Measurements from ENCODE around the gene MED19. TPM values are rescaled to one million over a fixed set of nuclear protein-coding genes. Genes with fewer than 3 reads are reported as not detected.
A peak's percentile ranks its signal among the peaks of the same experiment; 100 is the strongest.

MED19 gene
- total RNA-seq, 1 donor from 2014 or later, result 14.6 TPM

DNA sequence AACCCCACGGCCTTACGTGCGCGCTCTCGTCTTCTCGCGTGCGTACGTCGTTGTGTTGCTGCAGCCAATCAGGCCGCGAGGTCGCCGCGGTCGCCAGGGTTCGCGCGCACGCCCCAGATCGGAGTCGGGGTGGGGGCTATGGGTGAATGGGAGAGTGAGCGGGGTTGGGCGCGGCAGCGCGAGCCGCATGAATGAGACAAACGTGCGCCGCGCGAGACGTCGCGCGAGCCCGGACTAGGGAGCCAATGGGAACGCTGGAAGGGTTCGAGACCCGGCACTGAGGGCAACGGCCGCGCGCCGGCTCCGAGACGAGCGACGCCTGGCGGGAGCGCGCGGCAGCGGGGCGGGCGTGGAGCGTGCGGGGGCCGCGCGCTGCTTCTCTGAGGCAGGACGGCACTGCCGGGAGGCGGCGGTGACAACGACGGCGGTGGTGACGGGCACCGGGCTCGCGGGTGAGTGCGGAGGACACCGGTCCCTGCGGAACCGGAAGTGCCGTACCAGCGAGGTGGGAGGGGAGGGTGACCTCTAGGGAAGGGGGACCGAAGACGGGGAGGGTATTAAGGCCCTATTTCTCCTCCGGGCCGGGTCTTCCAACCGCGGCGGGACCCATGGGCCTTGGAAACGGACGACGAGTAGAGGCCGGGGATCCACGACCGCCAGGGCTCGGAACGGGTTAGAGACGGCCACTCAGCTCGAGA lies 44.1 kb downstream of the MED19 start, which contains the start of gene ZDHHC5:
TSS of gene ZDHHC5 (plus strand) at position 379 of the 698 bp plus-strand sequence. CDS start 4,977 bp downstream, outside the sequence.
- TF ChIP-seq, protein P1, sequence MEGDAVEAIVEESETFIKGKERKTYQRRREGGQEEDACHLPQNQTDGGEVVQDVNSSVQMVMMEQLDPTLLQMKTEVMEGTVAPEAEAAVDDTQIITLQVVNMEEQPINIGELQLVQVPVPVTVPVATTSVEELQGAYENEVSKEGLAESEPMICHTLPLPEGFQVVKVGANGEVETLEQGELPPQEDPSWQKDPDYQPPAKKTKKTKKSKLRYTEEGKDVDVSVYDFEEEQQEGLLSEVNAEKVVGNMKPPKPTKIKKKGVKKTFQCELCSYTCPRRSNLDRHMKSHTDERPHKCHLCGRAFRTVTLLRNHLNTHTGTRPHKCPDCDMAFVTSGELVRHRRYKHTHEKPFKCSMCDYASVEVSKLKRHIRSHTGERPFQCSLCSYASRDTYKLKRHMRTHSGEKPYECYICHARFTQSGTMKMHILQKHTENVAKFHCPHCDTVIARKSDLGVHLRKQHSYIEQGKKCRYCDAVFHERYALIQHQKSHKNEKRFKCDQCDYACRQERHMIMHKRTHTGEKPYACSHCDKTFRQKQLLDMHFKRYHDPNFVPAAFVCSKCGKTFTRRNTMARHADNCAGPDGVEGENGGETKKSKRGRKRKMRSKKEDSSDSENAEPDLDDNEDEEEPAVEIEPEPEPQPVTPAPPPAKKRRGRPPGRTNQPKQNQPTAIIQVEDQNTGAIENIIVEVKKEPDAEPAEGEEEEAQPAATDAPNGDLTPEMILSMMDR (IDR thresholded peaks at IDR 0.05), result no peak
- DNase-seq (peak; percentile 97), ATAC-seq (ENCODE audit: low read depth) (peak; percentile 80)
- Mint-ChIP-seq H3K4me1 (peaks cover 49% of the 10 kb centered on the region), H3K36me3 (ENCODE audit: low read depth) (peaks cover 36% of the 10 kb centered on the region), H3K27ac (peak within 1 kb of the TSS; percentile 99), H3K27me3 (no peaks in the 10 kb centered on the region), H3K4me3 (peak within 1 kb of the TSS; percentile 89), H3K9me3 (no peaks in the 10 kb centered on the region)
- ChIA-PET CTCF (interaction anchor here (1.0 to 1.7 kb wide), 2 partner anchors 23 to 132 kb away, joined by 3 to 8 read pairs; no protein-coding TSS in a partner anchor), POLR2A (interaction anchor here (0.7 to 2.7 kb wide), 11 partner anchors 10 to 333 kb away, joined by 3 to 16 read pairs (median 6); partner anchors contain the start of genes CLP1, MED19, SELENOH and SSRP1)
- intact Hi-C loops (cut with micrococcal nuclease), result loop anchor here (1.0 to 10.0 kb wide), 13 partner anchors 11 to 1887 kb away; partner anchors contain the start of genes CLP1, FAM111A, MED19 and SELENOH

DNA sequence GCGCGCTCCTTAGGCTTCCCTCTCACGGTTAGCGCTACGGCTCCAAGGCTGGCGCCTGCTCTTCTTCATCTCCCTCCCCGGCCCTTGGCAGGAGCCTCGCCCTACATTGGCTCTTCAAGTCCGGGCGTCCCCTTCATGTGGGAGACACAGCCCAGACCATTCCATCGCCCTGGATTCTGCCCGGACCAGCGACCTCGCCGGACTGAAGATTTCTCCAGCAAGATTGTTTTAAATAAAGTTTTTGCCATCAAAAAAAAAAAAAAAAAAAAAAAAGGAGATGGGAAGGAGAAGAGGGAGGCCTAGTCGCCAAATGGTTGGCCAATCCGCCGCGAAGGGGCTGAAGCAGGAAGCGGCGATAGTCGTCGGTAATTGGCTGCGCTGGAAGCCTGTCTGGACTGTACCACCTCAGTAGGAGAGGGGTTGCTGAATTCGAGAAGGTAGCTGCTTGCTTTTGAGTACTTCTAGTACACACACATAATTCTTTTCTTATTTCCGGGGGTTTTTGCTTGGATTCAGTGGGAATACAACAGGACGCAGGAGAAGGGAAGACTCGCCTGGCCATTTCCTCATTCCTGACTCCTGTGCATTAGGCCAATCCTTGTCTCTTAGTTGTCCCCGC lies 44.8 kb downstream of the MED19 start:
- H3K27me3 Mint-ChIP-seq, result no peaks in the 10 kb centered on the region
- ChIA-PET POLR2A (interaction anchor here (0.7 to 2.7 kb wide), 12 partner anchors 9 to 911 kb away, joined by 3 to 16 read pairs (median 5); partner anchors contain the start of genes CLP1, MED19, SELENOH and SSRP1), CTCF (interaction anchor here (0.9 to 1.7 kb wide), 4 partner anchors 9 to 321 kb away, joined by 3 to 8 read pairs (median 4); no protein-coding TSS in a partner anchor)
- peak; percentile 73 for DNase-seq
- H3K27ac Mint-ChIP-seq, result peak overlapping the region; percentile 99
- H3K36me3 Mint-ChIP-seq (ENCODE audit: low read depth), result peaks cover 36% of the 10 kb centered on the region
- H3K4me1 Mint-ChIP-seq, result peaks cover 48% of the 10 kb centered on the region
- TF ChIP-seq, protein P1 (IDR thresholded peaks at IDR 0.05), result no peak
- peak overlapping the region; percentile 89 for H3K4me3 Mint-ChIP-seq
- intact Hi-C loops (cut with micrococcal nuclease), result loop anchor here (1.0 to 10.0 kb wide), 12 partner anchors 10 to 1888 kb away; partner anchors contain the start of genes CLP1, FAM111A, MED19 and SELENOH
- H3K9me3 Mint-ChIP-seq, result no peaks in the 10 kb centered on the region
- peak; percentile 74 for ATAC-seq (ENCODE audit: low read depth)

DNA sequence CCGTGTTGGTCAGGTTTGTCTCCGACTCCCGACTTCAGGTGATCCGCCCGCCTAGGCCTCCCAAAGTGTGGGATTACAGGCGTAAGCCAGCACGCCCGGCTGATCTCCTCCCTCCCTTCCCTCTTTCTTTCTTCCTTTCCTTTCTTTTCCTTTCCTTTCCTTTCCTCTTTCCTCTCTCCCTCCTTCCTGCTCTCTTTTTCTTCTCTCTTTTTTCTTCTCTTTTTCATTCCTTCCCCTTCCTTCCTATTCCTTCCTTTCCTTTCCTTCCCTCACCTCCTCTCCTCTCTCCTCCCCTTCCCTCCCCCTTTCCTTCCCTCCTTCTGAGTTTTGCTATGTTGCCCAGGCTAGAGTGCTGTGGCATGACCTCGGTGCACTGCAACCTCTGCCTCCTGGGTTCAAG lies 48.0 kb downstream of the MED19 start:
- Mint-ChIP-seq H3K27me3 (no peaks in the 10 kb centered on the region), H3K36me3 (ENCODE audit: low read depth) (peaks cover 46% of the 10 kb centered on the region), H3K9me3 (no peaks in the 10 kb centered on the region), H3K4me3 (no peak overlapping the region), H3K4me1 (peaks cover 30% of the 10 kb centered on the region), H3K27ac (no peak overlapping the region)
- ATAC-seq (ENCODE audit: low read depth), result no peak
- ChIA-PET CTCF (interaction anchor here (1.3 kb wide), 1 partner anchor 137 kb away, joined by 3 read pairs; no protein-coding TSS in a partner anchor), POLR2A (no interaction called here)
- DNase-seq, result no peak
- TF ChIP-seq, protein P1 (IDR thresholded peaks at IDR 0.05), result no peak
- intact Hi-C loops (cut with micrococcal nuclease), result loop anchor here (10.0 kb wide), 1 partner anchor 1891 kb away; no protein-coding TSS in a partner anchor

DNA sequence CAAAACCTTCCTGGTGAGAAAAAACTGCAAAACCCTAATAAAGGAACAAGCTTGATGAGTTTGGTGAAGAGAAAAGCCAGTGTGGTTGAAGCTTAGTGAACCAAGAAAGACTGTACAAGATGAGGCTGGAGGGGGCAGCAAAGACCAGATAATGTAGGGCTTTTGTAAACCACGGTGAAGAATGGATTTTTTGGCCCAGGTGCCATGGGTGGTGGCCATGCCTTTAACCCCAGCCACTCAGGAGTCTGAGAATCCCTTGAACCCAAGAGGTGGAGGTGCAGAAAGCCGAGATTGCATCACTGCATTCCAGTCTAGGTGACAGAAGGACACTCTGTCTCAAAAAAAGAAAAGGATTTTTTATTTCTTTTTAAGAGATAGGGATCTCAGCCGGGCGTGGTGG lies 49.1 kb downstream of the MED19 start:
- TF ChIP-seq, protein P1 (IDR thresholded peaks at IDR 0.05), result no peak
- no peak for DNase-seq
- H3K4me1 Mint-ChIP-seq, result peaks cover 32% of the 10 kb centered on the region
- no peaks in the 10 kb centered on the region for H3K27me3 Mint-ChIP-seq
- H3K27ac Mint-ChIP-seq, result no peak overlapping the region
- H3K9me3 Mint-ChIP-seq, result no peaks in the 10 kb centered on the region
- intact Hi-C loops (cut with micrococcal nuclease), result loop anchor here (10.0 kb wide), 1 partner anchor 1892 kb away; no protein-coding TSS in a partner anchor
- ChIA-PET CTCF (interaction anchor here (0.7 to 1.3 kb wide), 2 partner anchors 15 to 849 kb away, joined by 3 read pairs; no protein-coding TSS in a partner anchor), POLR2A (no interaction called here)
- ATAC-seq (ENCODE audit: low read depth), result no peak
- no peak overlapping the region for H3K4me3 Mint-ChIP-seq
- H3K36me3 Mint-ChIP-seq (ENCODE audit: low read depth), result peaks cover 48% of the 10 kb centered on the region
